ENCODE data around the gene TMEM72. TPM values are rescaled to one million over a fixed set of nuclear protein-coding genes. Genes with fewer than 3 reads are reported as not detected.

The TMEM72 gene
- total RNA-seq, 1 donor from 2014 or later = not detected

- TF ChIP-seq, protein P1, sequence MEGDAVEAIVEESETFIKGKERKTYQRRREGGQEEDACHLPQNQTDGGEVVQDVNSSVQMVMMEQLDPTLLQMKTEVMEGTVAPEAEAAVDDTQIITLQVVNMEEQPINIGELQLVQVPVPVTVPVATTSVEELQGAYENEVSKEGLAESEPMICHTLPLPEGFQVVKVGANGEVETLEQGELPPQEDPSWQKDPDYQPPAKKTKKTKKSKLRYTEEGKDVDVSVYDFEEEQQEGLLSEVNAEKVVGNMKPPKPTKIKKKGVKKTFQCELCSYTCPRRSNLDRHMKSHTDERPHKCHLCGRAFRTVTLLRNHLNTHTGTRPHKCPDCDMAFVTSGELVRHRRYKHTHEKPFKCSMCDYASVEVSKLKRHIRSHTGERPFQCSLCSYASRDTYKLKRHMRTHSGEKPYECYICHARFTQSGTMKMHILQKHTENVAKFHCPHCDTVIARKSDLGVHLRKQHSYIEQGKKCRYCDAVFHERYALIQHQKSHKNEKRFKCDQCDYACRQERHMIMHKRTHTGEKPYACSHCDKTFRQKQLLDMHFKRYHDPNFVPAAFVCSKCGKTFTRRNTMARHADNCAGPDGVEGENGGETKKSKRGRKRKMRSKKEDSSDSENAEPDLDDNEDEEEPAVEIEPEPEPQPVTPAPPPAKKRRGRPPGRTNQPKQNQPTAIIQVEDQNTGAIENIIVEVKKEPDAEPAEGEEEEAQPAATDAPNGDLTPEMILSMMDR (conservative IDR thresholded peaks at IDR 0.05; ENCODE audit: low read depth, low read length) = no peak
- H3K4me3 ChIP-seq (ENCODE audit: low read depth, low read length) = no peak overlapping the region
- DNase-seq (ENCODE audit: low read depth) = no peak
These were observed 15.9 kb upstream of the TMEM72 start for GRCh38 chr10:44895280-44895679.

DNA sequence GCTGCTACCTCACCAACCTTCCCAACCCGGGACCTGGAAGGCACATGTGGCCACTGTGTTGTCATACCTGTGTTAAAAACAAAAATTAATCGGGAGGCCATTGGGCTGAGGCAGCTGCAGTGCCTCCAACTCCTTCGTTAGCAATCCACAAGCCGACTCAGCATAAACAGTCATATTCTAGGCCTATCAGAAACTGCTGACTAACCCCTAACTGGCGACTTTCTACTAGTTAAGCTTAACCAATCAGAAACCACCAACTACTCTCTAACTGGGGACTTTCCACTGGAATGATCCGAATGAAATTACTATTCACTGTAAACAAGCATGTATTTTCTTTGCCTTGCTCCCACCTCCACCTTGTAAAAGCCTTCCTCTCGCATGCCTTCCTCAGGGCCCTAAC, 14.1 kb upstream of the TMEM72 start:
- TF ChIP-seq, protein P1 (conservative IDR thresholded peaks at IDR 0.05; ENCODE audit: low read depth, low read length) = no peak
- DNase-seq (ENCODE audit: low read depth) = no peak
- no peak overlapping the region for H3K4me3 ChIP-seq (ENCODE audit: low read depth, low read length)

GRCh38 chr10:44898665-44899064, 12.5 kb upstream of the TMEM72 start:
- no peak for DNase-seq (ENCODE audit: low read depth)
- TF ChIP-seq, protein P1 (conservative IDR thresholded peaks at IDR 0.05; ENCODE audit: low read depth, low read length) = no peak
- H3K4me3 ChIP-seq (ENCODE audit: low read depth, low read length) = no peak overlapping the region

GRCh38 chr10:44899450-44900080, 11.6 kb upstream of the TMEM72 start:
- DNase-seq (ENCODE audit: low read depth) = no peak
- H3K4me3 ChIP-seq (ENCODE audit: low read depth, low read length) = no peak overlapping the region
- TF ChIP-seq, protein P1 (conservative IDR thresholded peaks at IDR 0.05; ENCODE audit: low read depth, low read length) = no peak

- DNase-seq (ENCODE audit: low read depth) = no peak
- H3K4me3 ChIP-seq (ENCODE audit: low read depth, low read length) = no peak overlapping the region
- TF ChIP-seq, protein P1 (conservative IDR thresholded peaks at IDR 0.05; ENCODE audit: low read depth, low read length) = no peak
These were observed 8.1 kb upstream of the TMEM72 start for GRCh38 chr10:44902941-44903545.

DNA sequence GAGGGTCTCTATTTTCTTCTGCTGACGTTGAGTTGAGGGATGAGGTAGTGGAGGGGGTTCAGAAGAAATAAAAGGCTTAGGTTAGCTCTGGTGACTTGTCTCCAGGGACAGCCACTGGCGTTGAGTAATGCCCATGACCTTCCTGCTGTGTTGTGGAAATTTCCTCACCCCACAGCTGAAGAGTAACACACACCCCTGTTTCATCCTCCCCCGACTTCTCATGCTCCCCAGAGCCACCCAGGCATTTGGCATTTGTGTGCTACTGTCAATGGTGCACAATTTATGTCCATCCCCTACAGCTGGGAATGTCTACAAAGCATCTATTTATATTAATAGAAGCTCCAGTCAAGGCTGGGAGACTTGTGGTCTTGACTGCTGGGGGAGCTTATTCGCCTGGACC, 4.7 kb upstream of the TMEM72 start:
- TF ChIP-seq, protein P1 (conservative IDR thresholded peaks at IDR 0.05; ENCODE audit: low read depth, low read length) = no peak

GRCh38 chr10:44907556-44907955, 3.6 kb upstream of the TMEM72 start:
- TF ChIP-seq, protein P1 (conservative IDR thresholded peaks at IDR 0.05; ENCODE audit: low read depth, low read length) = no peak
- no peak overlapping the region for H3K4me3 ChIP-seq (ENCODE audit: low read depth, low read length)
- DNase-seq (ENCODE audit: low read depth) = no peak

More for the DNA sequence above, 4.7 kb upstream of the TMEM72 start:
- DNase-seq (ENCODE audit: low read depth) = no peak
- H3K4me3 ChIP-seq (ENCODE audit: low read depth, low read length) = no peak overlapping the region
